Mesothelial cell of epicardium (in vitro differentiated cells): Measurements from ENCODE around the gene CDC20. TPM values are rescaled to one million over a fixed set of nuclear protein-coding genes. Genes with fewer than 3 reads are reported as not detected.
A peak's percentile ranks its signal among the peaks of the same experiment; 100 is the strongest.
"Not testable (repeated sequence)": the region's sequence is repeated elsewhere in the genome, so short reads cannot be mapped to it uniquely, and the experiment has no call there.

Source experiments
- DNase-seq, 2 experiments: peaks; one replicate each; pipeline ENCODE4 v3.0.0; 2021; ENCODE audit warnings: low spot score in 2 of 2; ENCODE audit not compliant: unreplicated experiment in 2 of 2
- H3K27ac Mint-ChIP-seq: 2 replicates; pipeline ENCODE4 v1.8.0; 2021; ENCODE audit warnings: mixed read lengths
- H3K27me3 Mint-ChIP-seq: 2 replicates; pipeline ENCODE4 v1.8.0; 2021; ENCODE audit warnings: low read depth, mixed read lengths
- H3K36me3 Mint-ChIP-seq: 2 replicates; pipeline ENCODE4 v1.8.0; 2021; ENCODE audit warnings: mixed read lengths
- H3K4me1 Mint-ChIP-seq: 2 replicates; pipeline ENCODE4 v1.8.0; 2021; ENCODE audit warnings: mixed read lengths
- H3K4me3 Mint-ChIP-seq: 2 replicates; pipeline ENCODE4 v1.8.0; 2021; ENCODE audit warnings: mild to moderate bottlenecking, moderate library complexity, mixed read lengths
- H3K9me3 Mint-ChIP-seq: 2 replicates; pipeline ENCODE4 v1.8.0; 2021; ENCODE audit warnings: mixed read lengths
- total RNA-seq: library from RNA; stranded (reverse); gene quantifications from 3 replicates; pipeline ENCODE4 v1.2.1, GENCODE V29; 2021
- TF ChIP-seq, protein P1 (sequence below): fragments of 200-600 bp; sonication (generic); IDR thresholded peaks from one replicate; pipeline ENCODE4 v1.5.0; 2021; ENCODE audit warnings: antibody characterized with exemption; ENCODE audit not compliant: unreplicated experiment

The CDC20 gene
- total RNA-seq, 1 donor from 2014 or later, result 33.4 TPM

DNA sequence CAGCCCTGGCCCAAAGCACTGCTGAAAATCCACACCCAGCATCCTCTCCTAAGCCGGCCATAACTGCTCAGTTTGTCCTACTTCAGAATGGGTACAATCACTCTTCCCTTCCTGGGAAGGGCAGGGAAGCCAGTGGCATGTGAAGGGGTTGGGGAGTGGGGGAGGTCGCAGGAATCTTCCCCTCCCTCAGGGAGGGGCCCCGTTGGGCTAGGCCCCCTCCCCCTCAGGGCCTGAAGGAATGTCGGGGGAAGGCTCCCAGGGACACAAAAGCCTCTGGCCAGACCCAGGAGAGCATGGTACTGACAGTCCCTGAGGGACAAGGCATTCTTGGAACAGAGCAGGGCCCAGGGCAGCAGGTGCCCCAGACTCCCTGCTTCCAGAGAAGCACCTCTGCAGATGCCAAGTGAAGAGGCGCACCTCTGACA lies 7.8 kb downstream of the CDC20 start:
- Mint-ChIP-seq H3K4me1 (peaks cover 29% of the 10 kb centered on the region), H3K36me3 (peaks cover 17% of the 10 kb centered on the region), H3K27ac (peak overlapping the region; percentile 89)

DNA sequence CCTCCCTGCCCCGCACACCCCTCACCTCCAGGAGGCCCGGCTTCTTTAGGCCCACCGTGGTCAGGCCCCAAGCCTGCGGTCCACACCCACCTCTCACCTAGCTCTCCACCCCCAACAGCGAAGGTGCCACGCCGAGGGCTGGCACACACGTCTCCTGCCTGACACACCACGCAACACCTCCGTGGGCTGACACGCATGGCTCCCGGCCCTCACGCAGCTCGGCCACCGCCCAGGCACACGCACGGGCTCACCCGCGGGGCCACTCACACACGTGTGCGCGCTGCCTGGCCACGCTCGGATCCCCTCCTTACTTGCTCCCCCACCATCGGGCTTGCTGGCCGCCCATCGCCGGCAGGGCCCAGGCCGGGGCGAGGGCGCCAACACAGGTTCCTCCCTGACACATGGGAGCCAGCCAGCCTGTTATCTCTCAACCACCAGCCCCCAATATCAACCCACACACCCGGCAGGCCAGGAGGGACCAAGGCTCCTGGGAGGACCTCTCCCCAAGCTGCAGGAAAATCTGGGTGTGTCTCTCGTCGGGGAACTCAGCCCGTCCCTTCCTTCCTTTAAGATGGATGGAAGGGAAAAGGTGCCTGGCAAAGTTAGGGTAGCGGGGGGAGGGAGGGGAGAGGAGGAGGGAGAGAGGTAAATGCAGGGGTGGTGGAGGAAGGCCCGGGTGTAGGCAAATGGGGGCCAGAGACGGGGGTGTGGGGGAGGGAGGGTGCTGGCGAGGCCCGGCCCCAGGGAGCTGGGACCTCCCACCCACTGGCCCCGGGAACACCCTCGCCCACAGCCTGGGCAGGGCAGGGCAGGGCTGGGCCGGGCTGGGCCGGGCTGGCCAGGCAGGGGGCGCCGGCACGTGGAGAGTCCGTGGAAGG lies 8.5 kb downstream of the CDC20 start:
- peak in 1 of 2 experiments; percentile 51 for DNase-seq
- peak overlapping the region; percentile 76 for H3K4me3 Mint-ChIP-seq
- H3K27ac Mint-ChIP-seq, result peak overlapping the region; percentile 89
- H3K27me3 Mint-ChIP-seq, result no peaks in the 10 kb centered on the region
- peaks cover 11% of the 10 kb centered on the region for H3K36me3 Mint-ChIP-seq
- H3K4me1 Mint-ChIP-seq, result peaks cover 29% of the 10 kb centered on the region
- H3K9me3 Mint-ChIP-seq, result no peaks in the 10 kb centered on the region
- TF ChIP-seq, protein P1, sequence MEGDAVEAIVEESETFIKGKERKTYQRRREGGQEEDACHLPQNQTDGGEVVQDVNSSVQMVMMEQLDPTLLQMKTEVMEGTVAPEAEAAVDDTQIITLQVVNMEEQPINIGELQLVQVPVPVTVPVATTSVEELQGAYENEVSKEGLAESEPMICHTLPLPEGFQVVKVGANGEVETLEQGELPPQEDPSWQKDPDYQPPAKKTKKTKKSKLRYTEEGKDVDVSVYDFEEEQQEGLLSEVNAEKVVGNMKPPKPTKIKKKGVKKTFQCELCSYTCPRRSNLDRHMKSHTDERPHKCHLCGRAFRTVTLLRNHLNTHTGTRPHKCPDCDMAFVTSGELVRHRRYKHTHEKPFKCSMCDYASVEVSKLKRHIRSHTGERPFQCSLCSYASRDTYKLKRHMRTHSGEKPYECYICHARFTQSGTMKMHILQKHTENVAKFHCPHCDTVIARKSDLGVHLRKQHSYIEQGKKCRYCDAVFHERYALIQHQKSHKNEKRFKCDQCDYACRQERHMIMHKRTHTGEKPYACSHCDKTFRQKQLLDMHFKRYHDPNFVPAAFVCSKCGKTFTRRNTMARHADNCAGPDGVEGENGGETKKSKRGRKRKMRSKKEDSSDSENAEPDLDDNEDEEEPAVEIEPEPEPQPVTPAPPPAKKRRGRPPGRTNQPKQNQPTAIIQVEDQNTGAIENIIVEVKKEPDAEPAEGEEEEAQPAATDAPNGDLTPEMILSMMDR, result no peak

More for the DNA sequence above, 7.8 kb downstream of the CDC20 start:
- no peaks in the 10 kb centered on the region for H3K9me3 Mint-ChIP-seq
- TF ChIP-seq, protein P1, result no peak
- H3K27me3 Mint-ChIP-seq, result no peaks in the 10 kb centered on the region
- DNase-seq, result no peak
- peak overlapping the region; percentile 76 for H3K4me3 Mint-ChIP-seq

DNA sequence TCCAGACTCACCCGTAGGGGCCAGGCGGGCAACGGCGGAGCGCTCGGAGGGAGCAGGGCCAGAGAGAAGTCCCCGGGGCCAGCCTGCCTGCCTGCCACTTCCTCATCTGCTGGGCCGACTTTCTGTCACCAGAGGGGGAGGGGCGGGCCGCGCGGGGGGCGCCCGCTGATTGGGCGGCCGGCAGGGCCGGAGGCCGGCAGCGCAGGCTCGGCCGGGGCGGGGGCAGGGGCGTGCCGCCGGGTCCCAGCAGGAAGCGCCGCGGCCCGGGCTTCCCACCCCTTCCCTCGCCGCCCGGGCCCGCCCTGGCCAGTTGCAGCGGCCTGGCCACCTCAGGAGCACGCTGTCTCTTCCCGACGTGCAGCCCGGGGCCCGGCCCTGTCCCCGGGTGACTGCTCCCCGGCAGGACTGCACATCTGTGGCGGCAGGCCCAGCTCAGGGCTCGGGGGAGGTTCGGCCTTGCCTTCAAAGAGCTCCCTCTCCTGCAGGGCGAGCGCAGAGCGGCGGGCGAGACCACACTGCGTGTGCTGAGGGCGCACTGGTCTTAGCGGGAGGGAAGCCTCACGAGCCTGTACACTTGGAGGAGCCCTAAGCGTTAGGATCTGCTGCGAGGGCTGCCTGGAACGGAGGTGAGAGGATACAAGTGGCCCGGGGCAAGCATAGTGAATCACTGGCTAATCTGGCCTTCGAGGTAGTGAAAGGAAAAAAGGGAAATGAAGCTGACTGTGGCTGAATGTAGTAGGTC lies 9.3 kb downstream of the CDC20 start, which contains the start of gene ELOVL1:
ELOVL1 (minus strand) TSS at position 108 of the 742 bp plus-strand sequence. CDS start 2,402 bp downstream, outside the sequence.
- Mint-ChIP-seq H3K27me3 (no peaks in the 10 kb centered on the region), H3K4me1 (peaks cover 29% of the 10 kb centered on the region), H3K27ac (peak within 1 kb of the TSS; percentile 89), H3K36me3 (peaks cover 9% of the 10 kb centered on the region), H3K9me3 (no peaks in the 10 kb centered on the region), H3K4me3 (peak within 1 kb of the TSS; percentile 76)
- TF ChIP-seq, protein P1, result no peak
- peak; percentile 73 to 79 for DNase-seq

DNA sequence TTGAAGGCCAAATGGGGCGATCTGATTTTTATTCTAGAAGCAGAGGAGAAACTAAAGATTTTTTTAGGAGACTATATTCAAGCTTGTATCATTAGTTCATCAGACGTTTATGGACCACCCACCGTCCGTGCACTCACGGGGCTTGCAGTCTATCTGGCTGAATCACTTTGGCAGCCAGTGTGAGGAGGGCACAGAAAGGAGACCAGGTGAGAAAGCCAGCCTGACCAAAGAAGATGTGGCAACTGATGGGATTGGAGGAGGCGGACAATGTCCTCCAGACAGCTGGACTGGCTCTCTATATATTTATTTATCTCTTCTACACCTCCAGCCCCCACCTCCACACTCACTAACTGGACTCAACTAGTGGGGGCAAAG lies 9.9 kb downstream of the CDC20 start:
- TF ChIP-seq, protein P1, result no peak
- peak overlapping the region; percentile 68 for H3K4me3 Mint-ChIP-seq
- peaks cover 6% of the 10 kb centered on the region for H3K36me3 Mint-ChIP-seq
- no peaks in the 10 kb centered on the region for H3K9me3 Mint-ChIP-seq
- H3K4me1 Mint-ChIP-seq, result peaks cover 29% of the 10 kb centered on the region
- H3K27me3 Mint-ChIP-seq, result no peaks in the 10 kb centered on the region
- DNase-seq, result no peak
- peak overlapping the region; percentile 85 for H3K27ac Mint-ChIP-seq

DNA sequence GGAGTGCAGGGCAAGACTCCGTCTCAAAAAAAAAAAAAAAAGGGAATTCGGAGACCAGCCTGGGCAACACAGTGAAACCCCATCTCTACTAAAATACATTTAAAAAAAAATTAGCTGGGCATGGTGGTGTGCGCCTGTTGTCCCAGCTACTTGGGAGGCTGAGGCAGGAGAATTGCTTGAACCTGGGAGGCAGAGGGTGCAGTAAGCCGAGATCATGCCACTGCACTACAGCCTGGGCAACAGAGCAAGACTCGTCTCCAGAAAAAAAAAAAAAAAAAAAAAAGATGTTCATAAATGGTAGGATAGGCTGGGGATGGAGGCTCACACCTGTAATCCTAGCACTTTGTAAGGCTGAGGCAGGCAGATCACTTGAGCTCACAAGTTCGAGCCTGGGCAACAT lies 11.0 kb downstream of the CDC20 start:
- H3K4me1 Mint-ChIP-seq, result peaks cover 29% of the 10 kb centered on the region
- not testable (repeated sequence) for DNase-seq, H3K27ac Mint-ChIP-seq, H3K36me3 Mint-ChIP-seq, H3K9me3 Mint-ChIP-seq, H3K4me3 Mint-ChIP-seq, H3K27me3 Mint-ChIP-seq

DNA sequence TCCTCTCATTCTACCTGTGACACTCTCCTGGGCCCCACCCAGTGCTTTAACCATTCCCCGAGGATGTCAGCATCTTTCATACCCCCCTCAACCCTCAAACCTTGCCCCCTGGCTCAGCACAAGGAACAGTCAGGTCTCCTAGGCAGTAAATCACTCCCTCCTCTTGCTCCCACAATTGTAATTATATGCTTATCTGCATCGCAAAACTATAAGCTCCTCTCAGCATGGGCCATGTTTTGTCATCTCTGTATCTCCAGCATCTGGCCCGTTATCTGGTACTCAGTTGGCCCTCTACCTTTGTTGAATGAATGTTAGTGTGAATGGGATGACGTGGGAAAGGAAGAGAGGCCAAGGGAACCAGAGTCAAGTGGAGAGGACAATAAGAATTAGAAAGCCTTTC lies 11.8 kb downstream of the CDC20 start:
- H3K27ac Mint-ChIP-seq, result no peak overlapping the region
- peaks cover 1% of the 10 kb centered on the region for H3K36me3 Mint-ChIP-seq
- H3K4me1 Mint-ChIP-seq, result peaks cover 25% of the 10 kb centered on the region
- H3K27me3 Mint-ChIP-seq, result no peaks in the 10 kb centered on the region
- H3K9me3 Mint-ChIP-seq, result no peaks in the 10 kb centered on the region
- H3K4me3 Mint-ChIP-seq, result no peak overlapping the region
- TF ChIP-seq, protein P1, result no peak
- no peak for DNase-seq
